GM23338 (cell line): ENCODE results near the gene NNT. TPM values are rescaled to one million over a fixed set of nuclear protein-coding genes. Genes with fewer than 3 reads are reported as not detected.
"Not testable (repeated sequence)": the region's sequence is repeated elsewhere in the genome, so short reads cannot be mapped to it uniquely, and the experiment has no call there.

Experiments used
- ATAC-seq: fragments of 200-7000 bp; cut with Tn5 transposase; 3 replicates; pipeline ENCODE4 v1.9.1; 2020
- DNase-seq: peaks from one replicate; pipeline ENCODE4 v3.0.0-alpha.2; 2015; ENCODE audit warnings: low spot score
- H2AFZ ChIP-seq: fragments of 200-600 bp; sonication (generic); 2 replicates; pipeline ENCODE4 v1.8.0; 2016; ENCODE audit warnings: antibody characterized with exemption, mild to moderate bottlenecking, moderate library complexity
- H3F3A ChIP-seq: fragments of 200-600 bp; sonication (generic); replicated peaks from 2 replicates; pipeline ENCODE4 v1.8.0; 2017; ENCODE audit warnings: antibody characterized with exemption, mixed run types, low read depth
- H3K27ac ChIP-seq: fragments of 200-600 bp; sonication (generic); 2 replicates; pipeline ENCODE4 v1.6.1; 2016; ENCODE audit warnings: low read depth
- H3K27me3 ChIP-seq: fragments of 200-600 bp; sonication (generic); 2 replicates; pipeline ENCODE4 v1.8.0; 2016; ENCODE audit warnings: mild to moderate bottlenecking, mixed run types, moderate library complexity; ENCODE audit not compliant: insufficient read depth
- H3K36me3 ChIP-seq: fragments of 200-600 bp; sonication (generic); 2 replicates; pipeline ENCODE4 v1.8.0; 2016; ENCODE audit warnings: mild to moderate bottlenecking; ENCODE audit not compliant: insufficient read depth
- H3K4me1 ChIP-seq: fragments of 200-600 bp; sonication (generic); 2 replicates; pipeline ENCODE4 v1.8.0; 2016; ENCODE audit warnings: mild to moderate bottlenecking, moderate library complexity; ENCODE audit not compliant: insufficient read depth
- H3K4me2 ChIP-seq: fragments of 200-600 bp; sonication (generic); 2 replicates; pipeline ENCODE4 v1.7.1; 2017; ENCODE audit warnings: mixed run types
- H3K4me3 ChIP-seq: fragments of 200-600 bp; sonication (generic); 2 replicates; pipeline ENCODE4 v1.6.1; 2016; ENCODE audit warnings: mixed run types
- H3K79me2 ChIP-seq: fragments of 200-600 bp; sonication (generic); replicated peaks from 2 replicates; pipeline ENCODE4 v1.8.0; 2017; ENCODE audit warnings: mild to moderate bottlenecking; ENCODE audit not compliant: insufficient read depth
- H3K9me2 ChIP-seq: fragments of 200-600 bp; sonication (generic); 2 replicates; pipeline ENCODE4 v1.8.0; 2017; ENCODE audit not compliant: insufficient read depth
- H4K20me1 ChIP-seq: fragments of 200-600 bp; sonication (generic); replicated peaks from 2 replicates; pipeline ENCODE4 v1.8.0; 2017; ENCODE audit warnings: mild to moderate bottlenecking; ENCODE audit not compliant: insufficient read depth
- H3K27ac Mint-ChIP-seq: 2 replicates; pipeline ENCODE4 v1.8.0; 2020; ENCODE audit warnings: inconsistent platforms, mild to moderate bottlenecking, moderate library complexity, mixed read lengths
- H3K27me3 Mint-ChIP-seq: 3 replicates; pipeline ENCODE4 v1.8.0; 2022; ENCODE audit warnings: low read depth, mild to moderate bottlenecking, moderate library complexity, mixed read lengths, inconsistent platforms; ENCODE audit not compliant: insufficient read depth, poor library complexity
- H3K36me3 Mint-ChIP-seq: 3 replicates; pipeline ENCODE4 v1.8.0; 2021; ENCODE audit warnings: low read depth, mild to moderate bottlenecking, inconsistent platforms, moderate library complexity, mixed read lengths
- H3K4me1 Mint-ChIP-seq: 3 replicates; pipeline ENCODE4 v1.8.0; 2020; ENCODE audit warnings: mild to moderate bottlenecking, inconsistent platforms, mixed read lengths
- H3K4me3 Mint-ChIP-seq: 3 replicates; pipeline ENCODE4 v1.8.0; 2021; ENCODE audit warnings: moderate library complexity, mild to moderate bottlenecking, inconsistent platforms, mixed read lengths
- H3K9me3 Mint-ChIP-seq: 3 replicates; pipeline ENCODE4 v1.8.0; 2020; ENCODE audit warnings: moderate library complexity, mild to moderate bottlenecking, inconsistent platforms, mixed read lengths
- EZH2 ChIP-seq: fragments of 200-600 bp; sonication (generic); IDR thresholded peaks from one replicate; pipeline ENCODE4 v1.8.0; 2017; ENCODE audit warnings: antibody characterized with exemption, mild to moderate bottlenecking, low read depth; ENCODE audit not compliant: unreplicated experiment
- EZH2phosphoT487 ChIP-seq: fragments of 200-600 bp; sonication (generic); IDR thresholded peaks from one replicate; pipeline ENCODE4 v1.8.1; 2018; ENCODE audit warnings: antibody characterized with exemption; ENCODE audit not compliant: unreplicated experiment
- JUNB ChIP-seq: IDR thresholded peaks from one replicate; pipeline ENCODE4 v1.6.1; 2016; ENCODE audit warnings: antibody characterized with exemption; ENCODE audit not compliant: unreplicated experiment
- NANOG ChIP-seq: IDR thresholded peaks from 2 replicates; pipeline ENCODE4 v1.6.1; 2016; ENCODE audit warnings: antibody characterized with exemption, borderline replicate concordance
- POLR2AphosphoS5 ChIP-seq: IDR thresholded peaks from 2 replicates; pipeline ENCODE4 v1.6.1; 2016; ENCODE audit warnings: antibody characterized with exemption, low read depth
- STAT1 ChIP-seq: IDR thresholded peaks from one replicate; pipeline ENCODE4 v1.6.1; 2016; ENCODE audit warnings: antibody characterized with exemption; ENCODE audit not compliant: unreplicated experiment
- ZNF114 ChIP-seq: fragments of 250-450 bp; sonication (Bioruptor Pico); IDR thresholded peaks from 2 replicates; pipeline ENCODE4 v1.5.0; 2020; ENCODE audit warnings: mild to moderate bottlenecking, moderate library complexity
- polyA plus RNA-seq: library from polyadenylated mRNA; unstranded; fragments of >200 nt; fragmentation: Nextera tagmentation; extraction: Ambion mirVana; gene quantifications from 2 replicates; pipeline ENCODE4 v1.2.1, GENCODE V29; 2016
- total RNA-seq: library from RNA; depleted of rRNA; stranded (reverse); fragments of >200 nt; shearing (Covaris generic); gene quantifications from 2 replicates; pipeline ENCODE4 v1.2.3, GENCODE V29; 2014
- TF ChIP-seq, protein P1 (sequence below): IDR thresholded peaks from 2 replicates; pipeline ENCODE4 v1.6.1; 2016; ENCODE audit warnings: antibody characterized with exemption

The NNT gene
- total and polyA plus RNA-seq, 2 experiments from 2014 or later = 10.8 to 15.9 TPM

DNA sequence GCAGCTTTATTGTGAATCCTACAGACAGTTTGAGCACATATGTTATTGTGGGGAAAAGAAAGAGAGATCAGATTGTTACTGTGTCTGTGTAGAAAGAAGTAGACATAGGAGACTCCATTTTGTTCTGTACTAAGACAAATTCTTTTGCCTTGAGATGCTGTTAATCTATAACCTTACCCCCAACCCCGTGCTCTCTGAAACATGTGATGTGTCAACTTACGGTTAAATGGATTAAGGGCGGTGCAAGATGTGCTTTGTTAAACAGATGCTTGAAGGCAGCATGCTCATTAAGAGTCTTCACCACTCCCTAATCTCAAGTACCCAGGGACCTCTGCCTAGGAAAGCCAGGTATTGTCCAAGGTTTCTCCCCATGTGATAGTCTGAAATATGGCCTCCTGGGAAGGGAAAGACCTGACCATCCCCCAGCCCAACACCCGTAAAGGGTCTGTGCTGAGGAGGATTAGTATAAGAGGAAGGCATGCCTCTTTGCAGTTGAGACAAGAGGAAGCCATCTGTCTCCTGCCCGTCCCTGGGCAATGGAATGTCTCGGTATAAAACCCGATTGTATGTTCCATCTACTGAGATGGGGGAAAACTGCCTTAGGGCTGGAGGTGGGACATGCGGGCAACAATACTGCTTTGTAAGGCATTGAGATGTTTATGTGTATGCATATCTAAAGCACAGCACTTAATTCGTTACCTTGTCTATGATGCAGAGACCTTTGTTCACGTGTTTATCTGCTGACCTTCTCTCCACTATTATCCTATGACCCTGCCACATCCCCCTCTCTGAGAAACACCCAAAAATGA lies 22.4 kb upstream of the NNT start:
- Mint-ChIP-seq H3K9me3 (peaks cover 32% of the 10 kb centered on the region), H3K36me3 (peaks cover 37% of the 10 kb centered on the region)
- H3K36me3 ChIP-seq, H3K4me1 Mint-ChIP-seq, DNase-seq, H3K4me1 ChIP-seq, H3F3A ChIP-seq, H3K27me3 Mint-ChIP-seq, H3K4me3 Mint-ChIP-seq, H3K27me3 ChIP-seq, H3K79me2 ChIP-seq, H3K4me3 ChIP-seq, H3K27ac Mint-ChIP-seq, ATAC-seq, H3K27ac ChIP-seq, H3K4me2 ChIP-seq, H4K20me1 ChIP-seq: not testable (repeated sequence)
- peaks cover 17% of the 10 kb centered on the region for H3K9me2 ChIP-seq
- 0 out of 2 replicates have a peak overlapping the region, but pooled peaks have one; percentile 18 for H2AFZ ChIP-seq

DNA sequence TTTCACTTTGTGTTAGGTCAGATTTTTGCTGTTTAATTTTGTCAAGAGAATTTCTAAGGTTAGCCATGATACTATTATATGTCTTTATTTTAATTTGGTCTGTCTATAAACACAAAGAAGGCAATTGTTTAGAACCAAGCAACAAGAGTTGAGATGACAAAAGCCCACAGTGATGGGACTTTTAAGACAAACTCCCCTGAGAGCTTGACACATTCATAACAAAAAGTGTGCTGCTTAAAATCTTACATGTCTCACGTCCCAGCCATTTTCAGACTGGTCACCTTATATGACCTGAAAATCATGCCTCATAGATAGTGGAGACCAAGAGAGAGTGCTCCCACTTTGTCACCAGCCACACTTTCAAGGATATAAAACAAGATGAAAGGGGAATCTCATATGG lies 21.6 kb upstream of the NNT start:
- H3K79me2 ChIP-seq = no peaks in the 10 kb centered on the region
- no peak overlapping the region for H3K27ac ChIP-seq
- no peak overlapping the region for H3K4me3 Mint-ChIP-seq
- peaks cover 34% of the 10 kb centered on the region for H3K9me3 Mint-ChIP-seq
- peaks cover 7% of the 10 kb centered on the region for H3K4me1 Mint-ChIP-seq
- H3K4me2 ChIP-seq = no peak overlapping the region
- H3K27ac Mint-ChIP-seq = no peak overlapping the region
- H3K27me3 ChIP-seq = no peaks in the 10 kb centered on the region
- peaks cover 5% of the 10 kb centered on the region for H3K27me3 Mint-ChIP-seq
- H3K36me3 ChIP-seq = no peaks in the 10 kb centered on the region; the same call in 1 of the 2 replicates
- no peak overlapping the region for H2AFZ ChIP-seq
- H3F3A ChIP-seq = no peaks in the 10 kb centered on the region
- no peaks in the 10 kb centered on the region for H4K20me1 ChIP-seq
- H3K36me3 Mint-ChIP-seq = peaks cover 39% of the 10 kb centered on the region
- TF ChIP-seq STAT1 (no peak), EZH2 (no peak), JUNB (no peak), POLR2AphosphoS5 (no peak), EZH2phosphoT487 (no peak), ZNF114 (CRISPR knock-in tag) (no peak), NANOG (no peak)
- TF ChIP-seq, protein P1, sequence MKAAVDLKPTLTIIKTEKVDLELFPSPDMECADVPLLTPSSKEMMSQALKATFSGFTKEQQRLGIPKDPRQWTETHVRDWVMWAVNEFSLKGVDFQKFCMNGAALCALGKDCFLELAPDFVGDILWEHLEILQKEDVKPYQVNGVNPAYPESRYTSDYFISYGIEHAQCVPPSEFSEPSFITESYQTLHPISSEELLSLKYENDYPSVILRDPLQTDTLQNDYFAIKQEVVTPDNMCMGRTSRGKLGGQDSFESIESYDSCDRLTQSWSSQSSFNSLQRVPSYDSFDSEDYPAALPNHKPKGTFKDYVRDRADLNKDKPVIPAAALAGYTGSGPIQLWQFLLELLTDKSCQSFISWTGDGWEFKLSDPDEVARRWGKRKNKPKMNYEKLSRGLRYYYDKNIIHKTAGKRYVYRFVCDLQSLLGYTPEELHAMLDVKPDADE = no peak
- H3K4me3 ChIP-seq = no peak overlapping the region
- H3K9me2 ChIP-seq = peaks cover 16% of the 10 kb centered on the region
- DNase-seq (no peak), ATAC-seq (no peak)
- 0 out of 2 replicates have a peak, but pooled peaks cover 5% of the 10 kb centered on the region for H3K4me1 ChIP-seq
